Islet of Langerhans (tissue), 1 donor: Measurements from ENCODE around the gene ATP10A.
"Not testable (repeated sequence)": the region's sequence is repeated elsewhere in the genome, so short reads cannot be mapped to it uniquely, and the experiment has no call there.

Experiments used
- FAIRE-seq: peaks from one replicate; lab custom pipeline; 2011; peaks lifted over from hg19 to GRCh38; lab: Jason Lieb, UNC

The ATP10A gene

DNA sequence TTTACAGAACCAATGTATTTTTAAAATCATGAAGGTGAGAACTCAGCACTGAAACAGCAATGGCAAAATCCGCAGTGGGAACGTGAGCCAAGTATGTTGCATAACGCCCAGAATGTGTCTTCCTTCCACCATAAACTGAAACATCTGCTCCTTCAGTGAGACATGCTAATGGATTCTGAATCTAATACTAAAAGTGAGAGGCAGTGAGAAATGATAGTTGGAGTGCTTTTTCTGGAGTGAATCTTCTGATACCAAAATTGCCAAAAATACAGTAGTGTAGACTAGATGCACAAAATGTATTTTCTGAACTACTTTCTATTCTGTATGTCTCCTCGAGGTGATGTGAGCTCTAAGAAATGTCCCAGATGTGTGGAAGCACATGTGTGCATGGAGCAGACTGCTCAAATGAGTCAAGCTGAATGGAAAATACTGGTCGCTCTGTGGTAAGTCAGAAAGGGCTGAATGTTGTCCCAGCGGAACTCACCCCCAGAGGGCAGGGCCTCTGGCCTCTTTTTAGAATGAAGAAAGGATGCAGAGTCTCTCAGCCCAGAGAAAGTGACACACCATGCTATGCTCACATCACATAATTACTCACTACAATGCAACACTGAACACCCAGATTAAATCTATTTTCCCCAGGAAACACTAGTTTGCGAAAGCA, 73.0 kb downstream of the ATP10A start:
- no peak for FAIRE-seq

DNA sequence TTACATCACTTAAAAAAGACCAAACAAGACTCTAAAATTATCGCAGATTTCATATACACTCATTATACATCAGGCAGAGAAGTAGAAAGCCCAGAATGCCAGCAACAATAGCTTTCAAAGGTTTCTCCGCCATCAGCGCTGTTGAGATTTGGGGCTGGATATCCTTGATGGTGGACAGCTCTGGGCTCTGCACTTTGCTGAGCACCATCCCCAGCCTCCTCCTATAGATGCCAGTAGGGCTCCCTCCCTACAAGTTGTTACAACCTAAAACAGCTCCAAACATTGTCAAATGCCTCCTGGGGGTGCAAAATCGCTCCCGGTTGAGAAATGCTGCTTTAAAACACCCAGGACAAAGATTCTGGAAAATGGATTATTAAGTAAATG, 73.5 kb downstream of the ATP10A start:
- no peak for FAIRE-seq

DNA sequence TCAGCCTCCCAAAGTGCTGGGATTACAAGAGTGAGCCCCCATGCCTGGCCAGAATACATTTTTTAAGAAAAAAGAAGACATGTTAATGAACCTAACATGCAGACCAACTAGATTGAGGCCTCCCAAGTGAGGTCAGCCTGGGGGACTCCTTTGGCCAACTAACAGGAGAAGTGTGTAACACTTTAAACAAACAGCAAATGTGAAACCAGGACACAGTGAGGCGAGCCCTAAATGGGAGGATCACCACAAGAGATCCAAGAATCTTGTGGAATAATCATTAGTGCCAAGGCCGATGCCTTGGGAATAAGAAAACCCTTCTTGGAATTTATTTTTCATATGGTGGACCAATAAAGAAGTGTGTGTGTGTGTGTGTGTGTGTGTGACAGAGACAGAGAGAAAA, 73.9 kb downstream of the ATP10A start:
- FAIRE-seq, result no peak

DNA sequence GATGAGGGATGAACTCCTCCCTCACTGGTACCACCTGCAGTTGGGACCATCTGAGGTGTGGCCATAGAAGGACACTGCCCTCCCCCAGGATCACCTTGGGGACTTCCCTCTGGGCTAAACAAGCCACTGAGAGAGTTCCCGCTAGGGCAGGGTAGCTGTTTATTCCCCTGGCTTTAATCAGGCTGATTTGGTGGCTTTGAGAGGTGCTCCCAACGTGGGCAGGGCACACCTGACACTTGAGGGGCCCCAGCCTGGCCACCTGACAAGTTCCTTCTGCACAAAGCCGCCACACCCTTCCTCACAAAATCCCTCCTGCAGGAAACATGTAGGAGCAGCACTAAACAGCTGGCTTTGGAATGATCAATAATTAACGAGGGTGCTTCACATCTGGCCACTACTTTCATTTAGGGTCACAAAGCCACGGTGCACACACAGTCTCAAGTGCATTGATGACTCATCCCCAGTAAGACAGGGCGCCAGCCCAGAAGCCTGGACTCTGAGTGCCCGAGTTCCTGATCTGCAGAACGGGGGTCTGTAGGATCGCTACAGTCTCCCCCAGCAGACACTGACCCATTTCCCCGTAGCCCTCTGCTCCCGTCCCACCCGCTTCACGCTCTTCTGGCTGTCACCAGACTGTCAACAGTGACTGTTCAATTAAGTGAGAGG, 75.1 kb downstream of the ATP10A start:
- FAIRE-seq, result no peak

GRCh38 chr15:25787381-25787780, 75.7 kb downstream of the ATP10A start:
- no peak for FAIRE-seq

DNA sequence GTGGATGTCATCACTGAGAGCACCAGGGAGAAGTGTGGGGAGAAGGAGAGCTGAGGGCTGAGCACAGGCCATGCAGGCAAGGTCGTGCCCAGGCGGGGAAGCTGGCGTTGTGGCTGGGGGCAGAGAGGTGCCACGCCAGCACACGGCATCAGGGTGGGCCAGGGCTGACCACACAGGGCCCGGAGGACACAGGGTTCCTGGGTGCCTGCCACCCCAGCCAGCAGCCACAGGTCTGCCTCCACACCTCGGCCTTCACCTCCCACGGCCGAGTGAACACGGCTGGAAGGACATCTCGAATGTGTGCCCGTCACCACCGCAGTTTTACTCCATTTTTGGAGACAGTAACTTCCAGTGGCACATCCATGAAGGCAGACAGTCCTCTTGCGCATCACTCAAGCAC, 77.1 kb downstream of the ATP10A start:
- no peak for FAIRE-seq

- no peak for FAIRE-seq
Observed at GRCh38 chr15:25785641-25786025, 77.5 kb downstream of the ATP10A start.

DNA sequence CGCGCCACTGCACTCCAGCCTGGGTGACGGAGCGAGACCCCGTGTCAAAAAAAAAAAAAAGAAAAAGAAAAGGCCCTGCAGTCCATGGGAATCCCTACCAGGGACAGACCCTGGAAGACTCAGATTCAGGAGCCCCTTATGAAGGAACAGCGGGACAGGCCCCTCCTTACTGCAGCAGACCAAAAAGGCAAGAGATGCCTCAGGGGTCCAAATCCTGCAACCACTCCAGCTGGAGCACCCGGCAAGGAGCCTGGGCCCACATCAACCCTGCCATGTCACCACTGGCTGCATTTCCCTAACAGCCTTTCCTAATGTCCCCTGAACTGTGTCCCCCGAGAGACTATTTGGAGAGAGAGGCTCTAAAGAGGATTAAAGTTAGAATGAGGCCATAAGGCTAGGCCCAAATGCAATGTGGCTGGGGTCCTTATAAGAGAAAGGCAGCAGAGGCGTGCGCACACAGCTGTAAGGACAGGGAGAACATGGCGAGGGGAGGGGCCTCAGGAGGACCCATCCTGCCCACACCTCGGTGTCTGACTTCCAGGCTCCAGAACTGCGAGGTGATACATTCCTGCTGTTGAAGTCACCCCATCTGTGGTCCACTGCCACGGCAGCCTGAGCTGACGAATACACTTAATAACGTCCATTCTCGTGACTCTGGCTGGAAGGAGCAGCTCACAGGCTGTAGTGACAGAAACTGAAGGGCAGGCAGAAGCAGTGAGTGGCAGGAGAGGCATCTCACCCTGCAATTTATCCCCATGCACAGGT, 78.1 kb downstream of the ATP10A start:
- no peak for FAIRE-seq

DNA sequence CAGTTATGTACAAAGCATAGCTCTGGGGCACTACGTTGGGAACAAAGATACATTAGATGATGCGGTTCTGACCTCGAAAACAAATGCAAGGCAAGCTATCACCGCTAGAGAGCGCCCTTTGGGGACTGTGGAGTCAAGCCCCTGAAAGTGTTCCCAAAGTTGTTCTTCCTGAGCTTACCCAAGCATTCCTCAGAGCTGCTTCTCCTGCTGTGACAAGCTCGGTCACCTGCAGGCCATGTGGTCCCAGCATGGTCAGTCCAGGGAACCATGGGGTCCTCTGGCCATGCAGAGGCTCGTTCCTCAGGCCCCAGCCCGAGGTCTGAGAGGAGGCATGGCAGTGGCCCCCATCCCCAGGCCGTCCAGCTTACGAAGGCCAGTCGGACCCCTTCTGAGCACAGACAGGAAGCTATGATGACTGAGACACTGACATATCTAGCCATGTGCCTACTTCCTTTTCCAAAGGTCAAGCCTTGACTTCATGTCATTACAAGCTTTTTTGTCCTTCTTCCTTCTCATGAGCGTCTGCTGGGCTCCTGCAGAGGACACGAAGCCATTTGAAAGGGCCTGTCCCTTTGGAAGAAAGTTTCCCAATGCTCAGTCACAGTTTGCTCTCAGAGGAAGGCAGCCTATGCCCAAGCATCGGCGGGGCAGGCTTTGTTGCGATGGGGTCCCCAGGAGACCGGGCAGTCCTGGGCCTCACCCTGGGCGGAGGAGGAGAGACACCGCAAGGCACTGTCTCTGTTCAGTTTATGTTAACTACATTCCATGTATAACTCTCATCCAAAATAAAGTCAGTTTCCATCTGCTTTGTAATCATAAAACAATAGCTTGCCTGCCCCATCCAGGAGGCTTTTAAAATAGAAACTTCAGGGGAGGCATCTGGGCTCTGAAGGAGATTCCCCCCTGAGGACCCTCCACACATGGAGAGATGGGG, 79.3 kb downstream of the ATP10A start:
- no peak for FAIRE-seq

DNA sequence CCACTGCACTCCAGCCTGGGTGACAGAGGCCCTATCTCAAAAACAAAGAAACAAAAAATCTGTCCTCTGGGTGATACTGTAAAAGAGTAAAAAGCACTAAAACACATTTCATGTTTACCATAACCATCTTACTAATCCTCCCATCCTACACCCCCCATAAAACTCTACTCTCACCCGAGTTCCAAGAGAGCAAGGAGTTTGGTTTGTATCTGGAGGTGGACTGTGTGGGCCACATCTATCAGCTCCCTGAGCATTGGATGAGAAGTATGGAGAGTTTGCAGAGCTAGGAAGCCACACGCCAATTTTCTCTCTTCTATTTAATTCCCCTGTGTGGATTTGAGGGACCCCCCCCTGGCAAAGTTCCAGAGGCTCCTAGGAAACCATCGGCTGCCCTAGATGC, 80.0 kb downstream of the ATP10A start:
- no peak for FAIRE-seq

DNA sequence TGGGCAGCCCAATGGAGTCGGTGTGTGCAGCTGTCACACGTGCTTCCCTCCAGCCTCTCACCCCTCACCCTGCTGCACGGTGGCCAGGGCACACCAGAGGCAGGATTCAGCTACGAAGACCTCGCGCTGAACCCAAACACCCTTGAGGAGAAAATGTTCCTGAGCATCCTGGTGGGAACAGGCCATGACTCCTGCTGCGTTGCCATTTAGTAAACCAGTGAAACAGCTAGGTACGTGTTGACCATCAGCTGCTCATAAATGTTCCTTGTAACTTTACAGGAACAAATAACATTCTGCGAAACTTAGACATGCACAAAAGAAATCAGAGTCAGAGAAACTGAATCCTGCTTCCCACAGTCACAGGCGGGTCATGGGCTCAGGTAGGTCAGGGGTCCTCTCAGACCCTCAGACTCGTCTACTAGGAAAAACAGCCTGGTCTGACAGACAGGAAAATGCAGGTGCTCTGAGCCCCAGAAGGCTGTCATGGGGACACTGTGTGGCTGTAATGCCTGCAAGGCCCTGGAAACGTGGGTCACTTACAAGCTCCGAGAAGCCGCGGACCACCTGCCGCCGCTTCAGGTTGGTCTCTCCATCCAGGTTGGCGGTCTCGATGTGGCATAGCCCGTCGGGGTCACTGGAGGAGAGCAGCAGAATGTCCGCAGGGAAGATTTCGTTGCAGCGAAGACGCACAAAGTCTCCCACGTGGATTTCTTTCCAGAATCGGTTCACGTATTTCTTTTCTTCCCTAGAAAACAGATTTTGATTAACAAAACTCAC, 82.5 kb downstream of the ATP10A start:
- FAIRE-seq, result no peak

- no peak for FAIRE-seq
Observed at GRCh38 chr15:25778161-25778560, 85.0 kb downstream of the ATP10A start.

GRCh38 chr15:25777037-25777436, 86.1 kb downstream of the ATP10A start:
- FAIRE-seq, result no peak

GRCh38 chr15:25776071-25776746, 86.9 kb downstream of the ATP10A start:
- no peak for FAIRE-seq

- no peak for FAIRE-seq
Observed at GRCh38 chr15:25775317-25775912, 87.7 kb downstream of the ATP10A start.

DNA sequence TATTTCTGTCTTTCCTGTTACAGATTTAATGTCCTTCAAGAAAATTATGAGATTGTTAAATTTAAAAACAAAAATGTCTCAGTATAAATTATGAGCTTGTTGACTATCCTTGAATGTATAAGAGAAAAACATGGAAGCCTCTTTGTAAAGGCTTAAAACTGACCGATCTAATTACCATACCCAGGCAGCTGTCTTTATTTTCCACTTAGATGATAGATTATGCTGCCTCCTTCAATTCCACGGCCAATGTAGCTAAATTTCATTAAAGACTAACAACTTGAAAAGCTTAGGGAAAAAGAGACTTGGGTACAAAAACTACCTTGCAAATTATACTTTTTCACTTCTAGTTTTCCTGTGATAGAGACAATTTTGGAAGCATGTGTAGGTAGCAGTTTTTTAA, 88.3 kb downstream of the ATP10A start:
- FAIRE-seq, result no peak

DNA sequence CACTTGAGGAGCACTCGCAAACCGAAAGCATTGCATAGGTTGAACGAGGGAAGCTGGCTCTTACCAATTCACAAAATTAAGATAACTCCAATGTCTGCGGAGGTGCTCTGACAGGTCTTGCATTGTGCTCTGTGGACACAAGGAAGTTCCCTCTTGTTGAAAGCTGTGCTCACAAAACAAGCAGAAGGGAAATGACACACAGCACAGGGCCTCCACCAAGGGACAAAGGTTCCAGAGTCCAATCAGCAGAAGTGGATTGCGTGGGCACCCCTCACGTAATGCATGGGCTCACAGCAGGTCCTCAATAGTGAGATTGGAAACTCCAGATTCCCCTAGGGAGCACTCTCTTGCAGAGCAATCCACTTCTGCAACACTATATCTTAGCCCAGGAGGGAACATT, 89.9 kb downstream of the ATP10A start:
- no peak for FAIRE-seq

- no peak for FAIRE-seq
Observed at GRCh38 chr15:25772500-25772899, 90.6 kb downstream of the ATP10A start.

GRCh38 chr15:25771736-25772135, 91.4 kb downstream of the ATP10A start:
- FAIRE-seq, result not testable (repeated sequence)

DNA sequence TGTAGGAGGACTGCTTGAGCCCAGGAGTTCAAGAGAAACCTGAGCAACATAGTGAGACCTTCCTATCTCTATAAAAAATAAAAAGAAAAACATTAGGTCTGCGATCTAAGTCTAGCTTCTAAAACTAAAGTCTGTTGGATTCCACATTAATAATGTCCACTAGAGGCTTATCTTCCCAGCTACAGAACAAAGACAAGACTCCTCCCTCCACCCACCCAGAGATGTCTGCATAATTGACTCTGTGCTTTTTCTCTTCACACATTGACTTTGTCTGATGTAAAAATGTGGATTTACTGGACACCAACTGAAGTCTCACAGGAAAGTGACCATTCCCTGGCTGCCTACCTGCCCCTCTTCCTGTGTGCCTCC, 91.8 kb downstream of the ATP10A start:
- FAIRE-seq, result no peak
